Peyer's patch (tissue), 4 donors: ENCODE results near the gene DAP3.

Experiments
- CTCF ChIP-seq, 6 experiments: fragments of 450-650 bp in 4 of 6; fragments of 200-600 bp in 2 of 6; sonication (generic) in 1 of 6; IDR thresholded peaks; one replicate each; pipeline ENCODE4 v1.5.1; 2017 to 2019; ENCODE audit warnings: antibody characterized with exemption in 6 of 6, mild to moderate bottlenecking in 3 of 6, moderate library complexity in 1 of 6
- POLR2A ChIP-seq, 2 donors: fragments of 450-650 bp; IDR thresholded peaks; one replicate each; pipeline ENCODE4 v1.5.1; 2017; ENCODE audit warnings: antibody characterized with exemption in 2 of 2, mild to moderate bottlenecking in 2 of 2, moderate library complexity in 2 of 2

DNA sequence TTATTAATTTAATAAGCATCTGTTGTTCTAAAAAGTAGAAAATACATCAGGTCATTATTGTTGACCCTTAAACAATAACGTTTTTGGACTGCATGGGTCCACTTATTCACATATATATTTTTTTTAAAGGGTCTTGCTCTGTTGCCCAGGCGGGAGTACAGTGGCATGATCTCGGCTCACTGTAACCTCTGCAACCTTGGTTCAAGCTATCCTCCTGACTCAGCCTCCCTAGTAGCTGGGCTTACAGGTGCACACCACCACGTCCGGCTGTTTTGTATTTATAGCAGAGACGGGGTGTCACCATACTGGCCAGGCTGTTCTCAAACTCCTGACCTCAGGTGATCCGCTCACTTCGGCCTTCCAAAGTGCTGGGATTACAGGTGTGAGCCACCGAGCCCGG, 53.0 kb downstream of the DAP3 start:
- TF ChIP-seq POLR2A (IDR thresholded peaks at IDR 0.05): no peak
- TF ChIP-seq CTCF (IDR thresholded peaks at IDR 0.05): no peak
